Spleen (tissue), 11 donors: ENCODE results near the gene FGD4. TPM values are rescaled to one million over a fixed set of nuclear protein-coding genes. Genes with fewer than 3 reads are reported as not detected.

Experiments
- DNase-seq: peaks from one replicate; pipeline ENCODE4 v3.0.0-alpha.2; 2020
- H3K27ac ChIP-seq, 8 donors: fragments of 200-600 bp; sonication (generic) in 7 of 8; 1 replicate in 4 of 8; 2 replicates in 4 of 8; pipeline versions ENCODE4 v1.5.0 to v1.8.0; 2016 to 2021; ENCODE audit warnings: inconsistent platforms in 4 of 8, mild to moderate bottlenecking in 4 of 8, moderate library complexity in 1 of 8
- H3K27me3 ChIP-seq, 7 donors: fragments of 200-600 bp; sonication (generic) in 6 of 7; replicated peaks in 1 of 7; 1 replicate in 4 of 7; 2 replicates in 3 of 7; pipeline versions ENCODE4 v1.5.0 to v1.8.0; 2016 to 2021; ENCODE audit warnings: inconsistent platforms in 3 of 7, mild to moderate bottlenecking in 1 of 7
- H3K36me3 ChIP-seq, 6 donors: fragments of 200-600 bp; sonication (generic) in 5 of 6; 1 replicate in 4 of 6; 2 replicates in 2 of 6; pipeline versions ENCODE4 v1.5.0 to v1.8.0; 2016 to 2021; ENCODE audit warnings: inconsistent platforms in 2 of 6
- H3K4me1 ChIP-seq, 6 donors: fragments of 200-600 bp; sonication (generic) in 5 of 6; 1 replicate in 3 of 6; 2 replicates in 3 of 6; pipeline versions ENCODE4 v1.5.0 to v1.8.0; 2016 to 2021; ENCODE audit warnings: inconsistent platforms in 3 of 6
- H3K4me3 ChIP-seq, 8 donors: fragments of 200-600 bp; sonication (generic) in 7 of 8; 1 replicate in 4 of 8; 2 replicates in 4 of 8; pipeline versions ENCODE4 v1.5.0 to v1.8.0; 2016 to 2021; ENCODE audit warnings: inconsistent platforms in 4 of 8, mild to moderate bottlenecking in 4 of 8, moderate library complexity in 2 of 8
- H3K9me3 ChIP-seq, 8 donors: fragments of 200-600 bp; sonication (generic) in 7 of 8; 1 replicate in 4 of 8; 2 replicates in 4 of 8; pipeline versions ENCODE4 v1.5.0 to v1.8.0; 2016 to 2021; ENCODE audit warnings: inconsistent platforms in 4 of 8
- POLR2A ChIP-seq, 3 donors: fragments of 450-650 bp; IDR thresholded peaks; one replicate each; pipeline ENCODE4 v1.5.1; 2017; ENCODE audit warnings: antibody characterized with exemption in 3 of 3, mild to moderate bottlenecking in 1 of 3
- POLR2AphosphoS5 ChIP-seq, 3 donors: sonication (generic); formaldehyde crosslinking; IDR thresholded peaks; one replicate each; pipeline ENCODE4 v1.5.1; 2017; ENCODE audit warnings: antibody characterized with exemption in 3 of 3
- WGBS, 5 donors: extraction: QIAGEN DNeasy Blood & Tissue Kit in 3 of 5; methylation state at CpG; one replicate each; pipeline versions ENCODE4 v1.1.5 to v1.1.7; 2013 to 2018; 5-methylcytosine and 5-hydroxymethylcytosine counted together
- intact Hi-C: fragments of 100-400 bp; cut with DNase I; formaldehyde crosslinking; loops from one replicate; pipeline ENCODE4 v1.15.0; 2023; ENCODE audit warnings: low total_unique reads
- polyA plus RNA-seq, 3 donors: library from polyadenylated mRNA; stranded (reverse); fragments of 200-250 nt; gene quantifications; one replicate each; pipeline ENCODE4 v1.2.1, GENCODE V29; 2013
- small RNA-seq, 4 donors: library from RNA; depleted of rRNA; stranded (forward); fragments of <200 nt; gene quantifications; one replicate each; pipeline ENCODE3, GENCODE V24; 2016
- total RNA-seq, 7 donors: library from RNA; depleted of rRNA in 3 of 7; stranded (reverse); fragments of >200 nt in 3 of 7; fragmentation: NEBNext Ultra II Directional in 4 of 7; extraction: Animal tissue kit (Norgen Biotek cat#: 25700) in 4 of 7; gene quantifications; one replicate each; pipeline versions ENCODE4 v1.1.0 to v1.2.1, GENCODE V29; 2016 to 2021
- TF ChIP-seq, protein P1 (sequence below), 11 experiments: fragments of 200-600 bp in 7 of 11; fragments of 450-650 bp in 4 of 11; sonication (generic) in 4 of 11; IDR thresholded peaks in 8 of 11; conservative IDR thresholded peaks in 3 of 11; 1 replicate in 7 of 11; 2 replicates in 4 of 11; pipeline versions ENCODE4 v1.4.0 to v1.8.0; 2016 to 2021; ENCODE audit warnings: antibody characterized with exemption in 11 of 11, inconsistent platforms in 4 of 11, mild to moderate bottlenecking in 1 of 11
- donor health status: healthy with polysubstance abuse.
- donor health status: DM: no; HTN: no; CAD: no; lungs with moderate emphysema.
- donor health status: DM: no; HTN: no; CAD: no.
- donor health status: Bipolar disorder and iron deficiency.
- donor health status: healthy.
- donor health status: DM: no; HTN: no; CAD: no.
- donor health status: DM: yes; HTN: yes; CAD: no.

FGD4 gene
- total and polyA plus RNA-seq, 10 donors = 1.0 to 44.4 (median 25.7) TPM

DNA sequence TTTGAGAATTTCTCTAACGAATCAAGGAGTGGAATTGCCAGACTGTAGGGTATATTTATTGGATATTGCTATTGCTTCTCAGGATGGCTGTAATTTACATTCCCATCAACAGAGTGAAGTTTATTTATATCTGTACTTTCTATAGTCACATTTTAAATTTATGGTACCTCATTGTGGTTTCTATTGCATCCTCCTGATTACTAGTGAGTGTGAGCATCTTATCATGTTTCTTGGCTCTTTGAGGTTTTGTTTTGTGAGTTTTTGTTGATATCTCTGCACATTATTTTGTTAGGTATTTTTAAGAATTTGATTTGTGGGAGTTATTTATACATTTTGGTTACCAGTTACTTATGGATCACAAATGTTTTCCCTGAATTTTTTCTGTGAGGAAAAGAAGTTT, 293.7 kb downstream of the FGD4 start:
- 78 to 87% (median 82%) methylated on average over 1 of the region's 1 CpG for WGBS, 5 donors
- peaks cover 0 to 23% (median 0%) of the 10 kb centered on the region in 6 donors for H3K36me3 ChIP-seq
- H3K27ac ChIP-seq = no peak overlapping the region
- H3K9me3 ChIP-seq = peaks cover 0 to 7% (median 0%) of the 10 kb centered on the region in 8 donors
- no peak for TF ChIP-seq POLR2AphosphoS5 (IDR thresholded peaks at IDR 0.05)
- no peak for TF ChIP-seq POLR2A (IDR thresholded peaks at IDR 0.05)
- TF ChIP-seq, protein P1, sequence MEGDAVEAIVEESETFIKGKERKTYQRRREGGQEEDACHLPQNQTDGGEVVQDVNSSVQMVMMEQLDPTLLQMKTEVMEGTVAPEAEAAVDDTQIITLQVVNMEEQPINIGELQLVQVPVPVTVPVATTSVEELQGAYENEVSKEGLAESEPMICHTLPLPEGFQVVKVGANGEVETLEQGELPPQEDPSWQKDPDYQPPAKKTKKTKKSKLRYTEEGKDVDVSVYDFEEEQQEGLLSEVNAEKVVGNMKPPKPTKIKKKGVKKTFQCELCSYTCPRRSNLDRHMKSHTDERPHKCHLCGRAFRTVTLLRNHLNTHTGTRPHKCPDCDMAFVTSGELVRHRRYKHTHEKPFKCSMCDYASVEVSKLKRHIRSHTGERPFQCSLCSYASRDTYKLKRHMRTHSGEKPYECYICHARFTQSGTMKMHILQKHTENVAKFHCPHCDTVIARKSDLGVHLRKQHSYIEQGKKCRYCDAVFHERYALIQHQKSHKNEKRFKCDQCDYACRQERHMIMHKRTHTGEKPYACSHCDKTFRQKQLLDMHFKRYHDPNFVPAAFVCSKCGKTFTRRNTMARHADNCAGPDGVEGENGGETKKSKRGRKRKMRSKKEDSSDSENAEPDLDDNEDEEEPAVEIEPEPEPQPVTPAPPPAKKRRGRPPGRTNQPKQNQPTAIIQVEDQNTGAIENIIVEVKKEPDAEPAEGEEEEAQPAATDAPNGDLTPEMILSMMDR (IDR thresholded peaks at IDR 0.05 in 8 of 11, conservative IDR thresholded peaks at IDR 0.05 in 3 of 11) = no peak
- no peak for DNase-seq
- H3K27me3 ChIP-seq = no peaks in the 10 kb centered on the region
- no peak overlapping the region for H3K4me3 ChIP-seq
- intact Hi-C loops = no loop called here
- H3K4me1 ChIP-seq = peaks cover 0 to 12% (median 0%) of the 10 kb centered on the region in 6 donors

Small RNAs within 50 kb of the gene (small RNA-seq; reads per million reads assigned to genes)
- gene RF00019 (0 reads per million in 4 donors), gene RNU6-494P (0 reads per million in 4 donors)
